Gastroesophageal sphincter (tissue), 4 donors: Measurements from ENCODE around the gene ARHGAP8. TPM values are rescaled to one million over a fixed set of nuclear protein-coding genes. Genes with fewer than 3 reads are reported as not detected.

Source experiments
- ATAC-seq: fragments of 150-250 bp; one replicate; pipeline ENCODE4 v1.9.1; 2016; ENCODE audit warnings: mild to moderate bottlenecking, moderate library complexity
- H3K27ac ChIP-seq, 4 donors: fragments of 200-600 bp; sonication (generic) in 3 of 4; 1 replicate in 3 of 4; 2 replicates in 1 of 4; pipeline ENCODE4 v1.5.1; 2016 to 2019
- H3K27me3 ChIP-seq: fragments of 200-600 bp; sonication (generic); one replicate; pipeline ENCODE4 v1.5.1; 2019
- H3K36me3 ChIP-seq, 2 donors: fragments of 200-600 bp; sonication (generic); one replicate each; pipeline ENCODE4 v1.5.1; 2019; ENCODE audit warnings: control low read depth in 1 of 2
- H3K4me1 ChIP-seq, 3 donors: fragments of 200-600 bp; sonication (generic); 1 replicate in 2 of 3; 2 replicates in 1 of 3; pipeline ENCODE4 v1.5.1; 2016 to 2019; ENCODE audit warnings: control low read depth in 2 of 3
- H3K4me3 ChIP-seq, 2 donors: fragments of 200-600 bp; sonication (generic); one replicate each; pipeline ENCODE4 v1.5.1; 2019; ENCODE audit warnings: mild to moderate bottlenecking in 1 of 2, moderate library complexity in 1 of 2
- H3K9me3 ChIP-seq, 3 donors: fragments of 200-600 bp; sonication (generic); one replicate each; pipeline ENCODE4 v1.5.1; 2017 to 2019; ENCODE audit warnings: control low read depth in 2 of 3
- CTCF ChIP-seq, 4 experiments: fragments of 200-600 bp in 2 of 4; fragments of 450-650 bp in 2 of 4; sonication (generic) in 1 of 4; IDR thresholded peaks; one replicate each; pipeline ENCODE4 v1.5.1; 2017 to 2019; ENCODE audit warnings: antibody characterized with exemption in 4 of 4, mild to moderate bottlenecking in 2 of 4, moderate library complexity in 2 of 4
- EP300 ChIP-seq: sonication (generic); formaldehyde crosslinking; IDR thresholded peaks from one replicate; pipeline ENCODE4 v1.6.1; 2017; ENCODE audit warnings: antibody characterized with exemption, mild to moderate bottlenecking
- POLR2A ChIP-seq, 2 donors: fragments of 450-650 bp; IDR thresholded peaks; one replicate each; pipeline ENCODE4 v1.6.1; 2017; ENCODE audit warnings: antibody characterized with exemption in 2 of 2, mild to moderate bottlenecking in 2 of 2, moderate library complexity in 1 of 2
- POLR2AphosphoS5 ChIP-seq: sonication (generic); formaldehyde crosslinking; IDR thresholded peaks from one replicate; pipeline ENCODE4 v1.6.1; 2017; ENCODE audit warnings: antibody characterized with exemption
- WGBS, 2 donors: methylation state at CpG; one replicate each; pipeline ENCODE4 v1.1.5; 2018; ENCODE audit warnings: low coverage in 1 of 2; 5-methylcytosine and 5-hydroxymethylcytosine counted together
- total RNA-seq, 4 donors: library from RNA; depleted of rRNA; stranded (reverse); fragments of >200 nt; gene quantifications; one replicate each; pipeline ENCODE4 v1.1.0, GENCODE V29; 2016

ARHGAP8 gene
- total RNA-seq, 4 donors from 2014 or later, result 0.31 to 1.6 TPM; not detected in 2

- Histone ChIP-seq H3K27ac (no peak overlapping the region), H3K36me3 (no peaks in the 10 kb centered on the region), H3K4me3 (no peak overlapping the region), H3K4me1 (no peaks in the 10 kb centered on the region), H3K27me3 (peaks cover 19% of the 10 kb centered on the region), H3K9me3 (peaks cover 0 to 24% (median 0%) of the 10 kb centered on the region in 3 donors)
- WGBS, 2 donors, result 65% methylated on average over 8 of the region's 16 CpGs; no CpG with 5 or more reads in 1 of the 2 donors
- TF ChIP-seq POLR2AphosphoS5 (no peak), CTCF (IDR thresholded peaks at IDR 0.05) (no peak), EP300 (no peak), POLR2A (IDR thresholded peaks at IDR 0.05) (no peak)
- no peak for ATAC-seq
These were observed 94.4 kb downstream of the ARHGAP8 start for GRCh38 chr22:44846726-44847275.

- Histone ChIP-seq H3K27me3 (peaks cover 19% of the 10 kb centered on the region), H3K4me3 (no peak overlapping the region), H3K27ac (no peak overlapping the region), H3K9me3 (peaks cover 0 to 24% (median 0%) of the 10 kb centered on the region in 3 donors), H3K36me3 (no peaks in the 10 kb centered on the region), H3K4me1 (no peaks in the 10 kb centered on the region)
- no peak for TF ChIP-seq POLR2AphosphoS5
- TF ChIP-seq EP300, result no peak
- TF ChIP-seq CTCF (IDR thresholded peaks at IDR 0.05), result no peak
- no peak for TF ChIP-seq POLR2A (IDR thresholded peaks at IDR 0.05)
- no peak for ATAC-seq
- 20 to 51% methylated on average over 1 to 4 of the region's 4 CpGs for whole genome bisulfite sequencing, 2 donors
These were observed 95.0 kb downstream of the ARHGAP8 start for GRCh38 chr22:44847380-44847779.

GRCh38 chr22:44847892-44848291 is 95.5 kb downstream of the ARHGAP8 start:
- TF ChIP-seq CTCF (IDR thresholded peaks at IDR 0.05) (no peak), POLR2AphosphoS5 (no peak), EP300 (no peak), POLR2A (IDR thresholded peaks at IDR 0.05) (no peak)

GRCh38 chr22:44848296-44848741 is 95.9 kb downstream of the ARHGAP8 start:
- TF ChIP-seq CTCF (IDR thresholded peaks at IDR 0.05), result no peak
- TF ChIP-seq POLR2AphosphoS5, result no peak
- no peak for TF ChIP-seq POLR2A (IDR thresholded peaks at IDR 0.05)
- TF ChIP-seq EP300, result no peak
- Histone ChIP-seq H3K27me3 (peaks cover 19% of the 10 kb centered on the region), H3K9me3 (peaks cover 0 to 24% (median 0%) of the 10 kb centered on the region in 3 donors), H3K36me3 (no peaks in the 10 kb centered on the region), H3K4me1 (no peaks in the 10 kb centered on the region), H3K27ac (no peak overlapping the region), H3K4me3 (no peak overlapping the region)
- ATAC-seq, result no peak
- WGBS, 2 donors, result 68 to 76% methylated on average over 7 to 8 of the region's 14 CpGs

More at GRCh38 chr22:44847892-44848291, 95.5 kb downstream of the ARHGAP8 start:
- no peak overlapping the region for H3K4me3 ChIP-seq
- H3K27me3 ChIP-seq, result peaks cover 19% of the 10 kb centered on the region
- no peaks in the 10 kb centered on the region for H3K36me3 ChIP-seq
- peaks cover 0 to 24% (median 0%) of the 10 kb centered on the region in 3 donors for H3K9me3 ChIP-seq
- 100% methylated on average over 2 of the region's 18 CpGs; no CpG with 5 or more reads in 1 of the 2 donors for WGBS, 2 donors
- no peak for ATAC-seq
- H3K27ac ChIP-seq, result no peak overlapping the region
- H3K4me1 ChIP-seq, result no peaks in the 10 kb centered on the region

GRCh38 chr22:44848791-44849420 is 96.5 kb downstream of the ARHGAP8 start:
- Histone ChIP-seq H3K36me3 (no peaks in the 10 kb centered on the region), H3K4me1 (no peaks in the 10 kb centered on the region), H3K9me3 (peaks cover 0 to 19% (median 0%) of the 10 kb centered on the region in 3 donors), H3K27ac (no peak overlapping the region), H3K4me3 (no peak overlapping the region), H3K27me3 (peaks cover 19% of the 10 kb centered on the region)
- TF ChIP-seq POLR2A (IDR thresholded peaks at IDR 0.05), result no peak
- 50% methylated on average over 1 of the region's 21 CpGs; no CpG with 5 or more reads in 1 of the 2 donors for WGBS, 2 donors
- ATAC-seq, result no peak
